Osteoblast (primary cell): ENCODE data around the gene EXOC3L1. TPM values are rescaled to one million over a fixed set of nuclear protein-coding genes. Genes with fewer than 3 reads are reported as not detected.

Experiments used
- DNase-seq: peaks from one replicate; pipeline ENCODE4 v3.0.0; 2011; ENCODE audit warnings: low spot score, mixed read lengths; ENCODE audit not compliant: insufficient read length; ENCODE audit errors: missing footprints
- H2AFZ ChIP-seq: 2 replicates; pipeline ENCODE4 v1.6.0; 2011; ENCODE audit warnings: mild to moderate bottlenecking, low read length
- H3K27ac ChIP-seq: 2 replicates; pipeline ENCODE4 v1.5.1; 2011; ENCODE audit warnings: mild to moderate bottlenecking, low read depth, low read length, moderate library complexity
- H3K27me3 ChIP-seq: 2 replicates; pipeline ENCODE4 v1.6.0; 2012; ENCODE audit warnings: mild to moderate bottlenecking, control low read depth, inconsistent platforms, low read length, moderate library complexity; ENCODE audit not compliant: insufficient read depth
- H3K36me3 ChIP-seq: 2 replicates; pipeline ENCODE4 v1.5.1; 2011; ENCODE audit warnings: mild to moderate bottlenecking, low read length, control low read depth, moderate library complexity; ENCODE audit not compliant: insufficient read depth
- H3K4me1 ChIP-seq: 2 replicates; pipeline ENCODE4 v1.5.1; 2011; ENCODE audit warnings: mild to moderate bottlenecking, low read length, control low read depth, moderate library complexity; ENCODE audit not compliant: insufficient read depth
- H3K4me2 ChIP-seq: 2 replicates; pipeline ENCODE4 v1.6.0; 2011; ENCODE audit warnings: mild to moderate bottlenecking, low read length; ENCODE audit not compliant: insufficient read depth
- H3K4me3 ChIP-seq: fragments of 200-600 bp; sonication (generic); 3 replicates; pipeline ENCODE4 v1.5.1; 2012; ENCODE audit warnings: mild to moderate bottlenecking, low read length, inconsistent platforms; ENCODE audit not compliant: insufficient read depth
- H3K79me2 ChIP-seq: 2 replicates; pipeline ENCODE4 v1.6.0; 2012; ENCODE audit warnings: mild to moderate bottlenecking, low read length, control low read depth, inconsistent platforms; ENCODE audit not compliant: insufficient read depth
- H3K9me3 ChIP-seq: 2 replicates; pipeline ENCODE4 v1.5.1; 2011; ENCODE audit warnings: low read depth, low read length, control low read depth
- H4K20me1 ChIP-seq: 2 replicates; pipeline ENCODE4 v1.6.0; 2012; ENCODE audit warnings: mild to moderate bottlenecking, low read length, control low read depth; ENCODE audit not compliant: insufficient read depth
- CTCF ChIP-seq: IDR thresholded peaks from 2 replicates; pipeline ENCODE4 v1.5.1; 2011; ENCODE audit warnings: mild to moderate bottlenecking, low read depth, low read length, moderate library complexity; ENCODE audit errors: extremely low read depth
- total RNA-seq: library from RNA; depleted of rRNA; stranded (reverse); fragments of >200 nt; gene quantifications from 2 replicates; pipeline ENCODE4 v1.2.3, GENCODE V29; 2012

EXOC3L1 gene
- total RNA-seq, 1 donor = not detected

GRCh38 chr16:67206129-67206837 lies 16.3 kb upstream of the EXOC3L1 start:
- Histone ChIP-seq H3K36me3 (peaks cover 5% of the 10 kb centered on the region), H3K27ac (no peak overlapping the region), H3K79me2 (no peaks in the 10 kb centered on the region), H3K27me3 (no peaks in the 10 kb centered on the region), H3K9me3 (no peaks in the 10 kb centered on the region), H3K4me3 (no peak overlapping the region), H4K20me1 (no peaks in the 10 kb centered on the region), H2AFZ (no peak overlapping the region), H3K4me2 (no peak overlapping the region), H3K4me1 (no peaks in the 10 kb centered on the region)
- DNase-seq = no peak
- no peak for TF ChIP-seq CTCF

GRCh38 chr16:67204076-67204475 lies 14.1 kb upstream of the EXOC3L1 start:
- no peaks in the 10 kb centered on the region for H3K4me1 ChIP-seq
- no peaks in the 10 kb centered on the region for H3K9me3 ChIP-seq
- no peaks in the 10 kb centered on the region for H4K20me1 ChIP-seq
- no peak overlapping the region for H3K4me2 ChIP-seq
- H3K79me2 ChIP-seq = no peaks in the 10 kb centered on the region
- TF ChIP-seq CTCF = no peak
- H3K27me3 ChIP-seq = no peaks in the 10 kb centered on the region
- peaks cover 5% of the 10 kb centered on the region for H3K36me3 ChIP-seq
- DNase-seq = no peak
- no peak overlapping the region for H3K4me3 ChIP-seq
- no peak overlapping the region for H3K27ac ChIP-seq
- H2AFZ ChIP-seq = no peak overlapping the region

- no peaks in the 10 kb centered on the region for H3K27me3 ChIP-seq
- DNase-seq = peak; percentile 83
- peaks cover 8% of the 10 kb centered on the region for H4K20me1 ChIP-seq
- no peak overlapping the region for H2AFZ ChIP-seq
- no peak overlapping the region for H3K4me2 ChIP-seq
- H3K9me3 ChIP-seq = no peaks in the 10 kb centered on the region
- no peaks in the 10 kb centered on the region for H3K79me2 ChIP-seq
- peaks cover 7% of the 10 kb centered on the region for H3K36me3 ChIP-seq
- TF ChIP-seq CTCF = no peak
- no peak overlapping the region for H3K27ac ChIP-seq
- H3K4me1 ChIP-seq = no peaks in the 10 kb centered on the region
- H3K4me3 ChIP-seq = no peak overlapping the region
Observed at GRCh38 chr16:67202956-67203493, 13.1 kb upstream of the EXOC3L1 start.

- Histone ChIP-seq H3K27ac (no peak overlapping the region), H2AFZ (no peak overlapping the region), H3K4me1 (no peaks in the 10 kb centered on the region), H3K4me2 (no peak overlapping the region), H3K9me3 (no peaks in the 10 kb centered on the region), H3K79me2 (no peaks in the 10 kb centered on the region), H3K36me3 (peaks cover 13% of the 10 kb centered on the region), H4K20me1 (peaks cover 8% of the 10 kb centered on the region), H3K27me3 (no peaks in the 10 kb centered on the region), H3K4me3 (no peak overlapping the region)
- peak; percentile 86 for DNase-seq
- TF ChIP-seq CTCF = no peak
Observed at GRCh38 chr16:67202426-67202825, 12.5 kb upstream of the EXOC3L1 start.
